Fibroblast of the conjunctiva (primary cell): ENCODE data around the gene CRIP1.
A peak's percentile ranks its signal among the peaks of the same experiment; 100 is the strongest.

Experiments
- DNase-seq: peaks from one replicate; pipeline ENCODE4 v3.0.0-alpha.2; 2010; ENCODE audit warnings: low read depth

The CRIP1 gene

DNA sequence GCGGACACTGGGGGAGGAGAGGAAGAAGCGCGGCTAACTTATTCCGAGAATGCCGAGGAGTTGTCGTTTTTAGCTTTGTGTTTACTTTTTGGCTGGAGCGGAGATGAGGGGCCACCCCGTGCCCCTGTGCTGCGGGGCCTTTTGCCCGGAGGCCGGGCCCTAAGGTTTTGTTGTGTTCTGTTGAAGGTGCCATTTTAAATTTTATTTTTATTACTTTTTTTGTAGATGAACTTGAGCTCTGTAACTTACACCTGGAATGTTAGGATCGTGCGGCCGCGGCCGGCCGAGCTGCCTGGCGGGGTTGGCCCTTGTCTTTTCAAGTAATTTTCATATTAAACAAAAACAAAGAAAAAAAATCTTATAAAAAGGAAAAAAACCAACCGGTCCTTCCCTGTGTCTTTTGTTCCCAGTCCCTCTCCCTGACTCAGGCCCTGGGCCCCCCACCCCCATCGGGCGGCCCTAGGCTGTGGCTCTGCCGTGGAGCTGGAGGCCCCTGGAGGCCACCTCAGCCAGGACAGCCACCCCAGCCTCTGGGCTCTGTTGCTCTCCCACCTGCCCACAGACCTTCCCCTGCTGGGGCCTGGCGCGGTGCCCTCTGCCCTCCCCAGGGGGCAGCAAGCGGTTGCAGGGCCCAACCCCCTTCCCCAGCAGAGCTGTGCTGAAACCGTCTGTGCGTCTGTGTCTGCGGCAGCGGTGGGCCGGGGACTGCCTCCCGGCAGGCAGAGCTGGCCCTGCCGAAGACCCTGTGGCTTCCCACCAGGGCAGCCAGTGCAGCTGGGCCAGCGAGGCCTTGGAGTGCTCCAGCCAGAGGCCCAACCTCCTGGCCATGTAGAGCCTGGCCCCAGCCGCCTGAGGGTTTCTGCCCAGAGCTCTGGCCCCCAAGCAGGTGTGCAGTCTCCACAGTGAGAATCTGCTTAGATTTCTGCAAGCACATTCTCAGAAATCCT, 16.1 kb upstream of the CRIP1 start:
- no peak for DNase-seq

DNA sequence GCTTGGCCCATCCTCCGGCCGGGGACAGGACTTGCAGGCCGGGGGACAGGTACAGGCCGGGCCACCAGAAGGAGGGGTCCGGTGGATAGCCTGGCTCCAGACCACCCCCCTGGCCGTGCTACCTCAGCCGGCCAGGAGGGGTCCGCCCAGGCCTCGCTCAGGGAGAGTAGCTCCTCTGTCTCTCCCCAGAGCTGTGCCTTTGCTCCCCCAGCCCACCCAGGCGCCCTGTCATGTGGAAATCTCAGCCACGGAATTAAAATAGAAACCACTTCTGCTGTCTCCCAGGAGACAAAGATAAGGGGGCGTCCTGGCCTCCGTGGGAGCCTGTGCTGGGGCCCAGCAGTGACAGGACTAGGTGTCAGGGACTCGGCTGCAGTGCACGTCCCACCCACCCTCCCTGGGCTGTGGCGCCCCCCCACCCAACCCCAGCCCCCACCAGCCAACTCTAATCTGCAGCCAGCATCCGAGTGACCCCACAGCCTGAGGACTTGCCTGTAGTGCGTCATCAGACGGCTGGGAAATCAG, 15.3 kb upstream of the CRIP1 start:
- no peak for DNase-seq

DNA sequence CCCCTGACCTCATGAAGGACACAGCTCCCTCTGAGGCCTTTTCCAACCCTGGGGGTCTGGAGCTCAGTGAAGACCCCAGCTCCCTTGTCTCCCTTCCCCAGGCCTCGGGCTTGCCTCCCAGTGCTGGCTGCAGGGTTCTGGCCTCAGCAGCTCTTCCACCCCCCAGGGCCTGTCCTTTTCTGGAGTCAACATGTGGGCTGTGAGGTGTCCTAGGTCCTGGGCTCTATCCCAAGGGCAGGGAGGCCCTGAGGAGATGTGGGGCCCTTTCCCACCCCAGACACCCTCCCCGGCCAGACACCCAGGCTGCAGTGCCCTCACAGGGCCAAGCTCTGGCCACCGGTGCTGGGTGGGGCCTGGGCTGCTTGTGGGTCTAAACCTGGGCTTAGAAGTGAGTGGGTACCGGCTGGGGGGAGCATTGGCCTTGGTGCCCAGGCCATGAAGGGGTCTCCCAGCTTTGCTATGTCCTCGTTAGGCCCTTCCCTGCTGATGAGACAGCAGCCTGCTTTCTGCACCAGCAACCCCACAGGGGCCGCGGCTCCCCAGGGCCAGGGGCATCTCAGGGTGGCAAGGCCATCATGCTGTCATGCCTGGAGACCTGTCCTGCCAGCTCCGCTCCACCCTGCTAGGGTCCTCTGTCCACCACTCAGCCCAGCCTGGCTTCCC, 14.7 kb upstream of the CRIP1 start:
- DNase-seq: no peak

DNA sequence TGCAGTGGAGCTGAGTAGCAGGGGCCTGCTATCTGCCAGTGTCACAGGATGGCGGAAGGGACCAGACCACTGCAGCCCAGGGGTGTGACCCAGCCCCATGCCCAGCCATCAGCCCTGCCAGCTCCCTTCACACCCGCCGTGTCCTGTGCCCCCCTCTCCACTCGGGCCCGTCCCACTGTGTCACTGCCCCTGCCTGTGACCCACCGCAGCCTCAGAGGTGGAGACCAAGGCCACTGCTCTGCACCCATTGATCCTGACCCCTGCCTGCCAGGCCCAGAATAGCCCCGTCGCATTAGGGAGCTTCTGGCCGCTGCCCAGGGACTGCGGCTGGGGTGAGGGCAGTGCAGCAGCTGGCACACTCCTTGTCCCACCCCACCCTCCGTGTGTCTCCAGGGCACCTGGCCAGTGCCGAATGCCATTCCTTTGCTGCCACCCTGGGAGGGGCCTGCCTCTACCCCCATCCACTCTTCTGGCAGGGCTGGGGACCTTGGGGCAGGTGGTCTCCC, 14.1 kb upstream of the CRIP1 start:
- no peak for DNase-seq

- DNase-seq: no peak
These were observed 13.5 kb upstream of the CRIP1 start for GRCh38 chr14:105473033-105473676.

- peak; percentile 42 for DNase-seq
These were observed 12.8 kb upstream of the CRIP1 start for GRCh38 chr14:105473677-105474482.

DNA sequence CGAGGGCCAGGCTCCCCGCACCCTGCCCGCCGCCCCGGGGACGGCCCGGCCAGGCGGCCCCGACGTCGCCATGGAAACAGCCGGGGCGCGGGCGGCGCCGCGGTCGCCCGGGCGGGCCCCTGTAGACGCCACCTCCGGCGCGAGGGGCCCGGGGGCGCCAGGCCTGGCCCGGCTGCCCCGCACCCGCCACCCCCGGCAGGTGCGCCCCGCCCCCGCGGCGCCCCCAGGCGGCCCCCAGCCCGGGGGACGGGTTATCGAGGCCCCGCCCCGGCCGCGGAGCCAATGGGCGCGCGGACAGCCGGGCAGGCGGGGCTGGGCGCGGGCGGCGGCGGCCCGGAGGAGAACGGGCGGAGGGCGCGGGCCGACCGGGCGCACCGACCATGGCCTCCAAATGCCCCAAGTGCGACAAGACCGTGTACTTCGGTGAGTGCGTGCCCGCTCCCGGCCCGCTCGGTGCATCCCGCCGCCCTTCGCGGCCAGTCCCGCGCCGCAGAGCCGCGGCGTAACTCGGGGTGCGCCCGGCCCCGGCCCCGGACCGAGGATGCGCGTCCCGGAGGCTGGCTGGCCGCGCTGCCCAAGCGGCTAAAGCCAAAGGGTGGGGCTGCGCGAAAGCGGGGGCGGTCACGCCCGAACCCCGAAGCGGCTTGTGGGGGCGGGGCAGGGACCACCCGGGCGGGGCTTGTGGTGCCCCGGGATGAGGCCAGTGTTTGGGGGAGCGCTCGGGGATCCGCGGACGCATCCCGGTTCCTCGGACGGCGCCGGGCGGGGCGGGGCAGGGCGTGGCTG, 12.0 kb upstream of the CRIP1 start, which contains the start of gene CRIP2:
CRIP2 (plus strand) TSS at position 339 of the 786 bp plus-strand sequence; CDS start at position 381, 42 bp downstream.
- DNase-seq: no peak

DNA sequence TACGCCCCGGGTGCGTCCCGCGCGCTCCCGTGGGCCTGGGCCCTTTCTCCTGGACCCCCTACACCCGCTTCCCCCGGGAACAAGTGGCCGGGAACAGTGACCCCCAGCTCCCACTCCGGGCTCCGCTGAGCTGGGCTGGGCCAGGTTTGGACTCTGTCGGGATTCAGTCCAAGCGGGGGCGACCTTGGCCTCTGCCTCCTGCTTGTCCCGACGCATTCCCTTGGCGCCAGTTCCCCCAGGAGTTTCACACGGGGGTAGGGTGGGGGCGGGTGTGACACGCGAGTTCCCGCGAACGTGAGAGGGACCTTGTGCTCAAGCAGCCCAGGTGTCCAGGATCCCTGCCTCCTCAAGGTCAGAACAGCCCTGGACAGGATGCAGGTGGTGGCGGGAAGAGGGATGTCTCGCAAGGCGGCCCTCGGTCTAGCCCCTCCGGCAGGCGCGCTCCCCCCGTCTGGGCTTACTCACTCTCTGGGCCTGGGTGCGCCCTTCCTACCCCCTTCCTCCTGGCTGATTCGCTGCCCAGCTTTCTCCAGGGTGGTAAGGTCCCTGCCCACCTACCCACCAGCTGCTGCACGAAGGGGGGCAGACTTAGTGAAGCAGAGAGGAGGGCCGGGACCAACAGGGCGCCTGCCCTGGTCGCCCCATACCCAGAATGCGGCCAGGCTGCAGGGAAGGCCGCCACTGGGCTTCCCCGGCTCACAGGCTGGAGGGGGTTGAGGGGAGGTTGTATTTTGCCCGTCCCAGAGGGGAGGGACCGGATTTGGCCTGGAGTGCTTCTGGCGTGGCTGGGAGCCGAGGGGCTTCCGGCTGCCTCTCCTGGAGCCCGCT, 11.2 kb upstream of the CRIP1 start:
- no peak for DNase-seq

GRCh38 chr14:105476097-105476830, 10.4 kb upstream of the CRIP1 start:
- no peak for DNase-seq

- no peak for DNase-seq
These were observed 9.6 kb upstream of the CRIP1 start for GRCh38 chr14:105476831-105477659.

DNA sequence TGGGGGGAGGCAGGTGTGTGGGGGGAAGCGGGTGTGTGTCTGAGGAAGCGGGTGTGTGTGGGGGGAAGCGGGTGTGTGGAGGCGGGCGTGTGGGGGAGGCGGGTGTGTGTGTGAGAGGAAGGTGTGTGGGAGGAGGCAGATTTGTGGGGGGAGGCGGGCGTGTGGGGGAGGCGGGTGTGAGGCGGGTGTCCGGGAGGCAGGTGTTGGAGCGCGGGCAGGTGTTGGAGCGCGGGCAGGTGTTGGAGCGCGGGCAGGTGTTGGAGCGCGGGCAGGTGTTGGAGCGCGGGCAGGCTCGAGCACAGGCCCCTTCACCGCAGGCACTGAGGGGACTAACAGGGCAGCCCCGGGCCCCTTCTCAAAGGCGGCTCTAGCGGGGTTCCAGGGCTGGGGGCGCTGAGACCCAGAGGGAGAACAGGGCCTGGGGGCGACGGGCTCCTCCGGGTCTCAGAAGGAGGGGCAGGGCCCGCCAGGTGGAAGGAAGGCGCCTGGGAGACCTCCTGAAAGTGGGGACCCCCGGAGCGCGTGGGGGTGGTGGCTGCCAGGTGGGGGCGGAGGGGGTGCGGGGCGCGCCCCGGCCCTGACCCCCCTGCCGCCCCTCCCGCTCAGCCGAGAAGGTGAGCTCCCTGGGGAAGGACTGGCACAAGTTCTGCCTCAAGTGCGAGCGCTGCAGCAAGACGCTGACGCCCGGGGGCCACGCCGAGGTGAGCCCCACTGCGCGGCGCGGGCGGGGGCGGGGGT, 8.9 kb upstream of the CRIP1 start:
- DNase-seq: no peak

DNA sequence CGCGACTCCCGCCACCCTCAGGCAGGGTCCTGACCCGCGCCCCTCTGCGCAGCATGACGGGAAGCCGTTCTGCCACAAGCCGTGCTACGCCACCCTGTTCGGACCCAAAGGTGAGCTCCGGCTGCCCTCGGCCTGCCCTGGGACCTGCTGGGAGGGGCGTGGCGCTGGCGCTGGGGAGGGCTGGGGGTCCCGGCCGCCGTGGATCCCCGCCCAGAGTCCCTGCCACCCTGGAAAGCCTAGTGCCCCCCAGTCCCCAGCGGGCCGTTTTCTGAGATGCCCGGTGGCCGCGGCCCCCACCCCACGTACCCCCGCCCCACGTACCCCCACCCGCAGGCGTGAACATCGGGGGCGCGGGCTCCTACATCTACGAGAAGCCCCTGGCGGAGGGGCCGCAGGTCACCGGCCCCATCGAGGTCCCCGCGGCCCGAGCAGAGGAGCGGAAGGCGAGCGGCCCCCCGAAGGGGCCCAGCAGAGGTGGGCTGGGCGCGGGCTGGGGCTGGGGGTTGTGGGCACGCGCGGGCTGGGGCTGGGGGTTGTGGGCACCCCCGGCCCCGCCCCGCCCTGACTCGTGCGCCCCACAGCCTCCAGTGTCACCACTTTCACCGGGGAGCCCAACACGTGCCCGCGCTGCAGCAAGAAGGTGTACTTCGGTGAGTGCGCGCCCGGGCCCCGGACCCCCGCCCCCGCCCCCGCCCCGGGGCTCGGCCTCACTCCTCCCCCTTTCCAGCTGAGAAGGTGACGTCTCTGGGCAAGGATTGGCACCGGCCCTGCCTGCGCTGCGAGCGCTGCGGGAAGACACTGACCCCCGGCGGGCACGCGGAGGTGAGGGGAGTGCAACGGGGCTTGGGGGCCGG, 8.1 kb upstream of the CRIP1 start:
- DNase-seq: no peak

- DNase-seq: no peak
These were observed 7.1 kb upstream of the CRIP1 start for GRCh38 chr14:105479431-105480158.

DNA sequence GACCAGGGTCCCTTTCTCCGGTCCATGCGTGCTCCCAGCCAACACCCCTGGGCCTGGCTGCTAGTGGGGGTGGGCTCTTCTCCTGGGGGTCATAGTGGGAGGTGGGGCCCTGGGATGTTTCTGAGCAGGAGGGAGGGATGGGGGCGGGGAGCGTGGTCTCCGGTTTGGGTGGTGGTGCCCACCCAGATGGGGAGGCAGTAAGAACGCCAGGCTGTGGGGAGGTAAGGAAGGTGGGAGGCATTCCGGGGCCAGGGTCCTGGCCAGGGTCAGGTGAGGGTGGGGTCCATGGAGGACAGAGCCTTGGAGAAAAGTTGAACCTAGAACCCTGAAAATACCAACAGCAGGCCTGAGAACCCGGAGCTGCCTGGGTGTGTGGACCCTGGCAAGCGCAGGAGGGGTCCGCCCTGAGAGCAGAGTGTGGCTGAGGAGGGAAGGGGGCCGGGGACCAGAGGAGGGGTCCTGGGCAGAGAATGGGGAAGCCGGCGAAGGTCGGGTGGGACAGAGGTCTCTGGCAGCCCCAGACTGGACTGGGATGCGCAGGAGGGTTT, 6.4 kb upstream of the CRIP1 start:
- DNase-seq: no peak
